ENCODE data around the gene SCML2. TPM values are rescaled to one million over a fixed set of nuclear protein-coding genes. Genes with fewer than 3 reads are reported as not detected.

Gene SCML2
- total and polyA plus RNA-seq, 10 of the 15 experiments (the other 5 are each of a cell fraction or from before 2014, with no cell fraction given): 1.5 to 4.4 (median 2.6) TPM

DNA sequence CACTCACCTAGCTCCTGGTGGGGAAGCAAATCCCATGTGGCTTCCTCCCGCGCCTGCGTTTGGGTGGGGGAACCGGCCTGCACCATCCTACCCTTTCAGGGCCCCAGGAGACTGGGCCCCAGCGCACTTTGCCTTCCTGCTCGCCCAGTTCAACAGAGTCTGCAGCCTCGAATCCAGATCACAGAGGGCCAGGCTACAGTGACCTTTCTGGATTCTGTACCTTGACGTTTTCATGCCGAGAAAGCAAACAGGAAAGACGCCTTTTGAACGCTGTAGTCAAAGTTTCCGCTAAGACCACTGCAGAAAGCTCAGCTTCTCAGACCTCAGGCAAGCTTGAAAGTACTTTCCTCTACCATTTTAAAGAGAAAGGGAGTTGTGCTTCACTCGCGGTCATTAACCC is 126.4 kb downstream of the SCML2 start (continued):
- TF ChIP-seq WRNIP1 (IDR thresholded peaks at IDR 0.05; ENCODE audit: borderline replicate concordance, low read depth, low read length) (no peak), NFIC (IDR thresholded peaks at IDR 0.05; ENCODE audit: low read depth, low read length) (no peak)

GRCh38 chrX:18227458-18227857 is 127.0 kb downstream of the SCML2 start:
- no peak overlapping the region for H3K4me2 ChIP-seq (ENCODE audit: control insufficient read depth, insufficient read depth)
- in situ Hi-C loops (cut with MboI): no loop called here
- no peaks in the 10 kb centered on the region for H3K36me3 ChIP-seq (ENCODE audit: control insufficient read depth in 2 of 2, insufficient read depth in 2 of 2, low read length in 1 of 2)
- POLR2A ChIA-PET: no interaction called here
- no peaks in the 10 kb centered on the region for H3K27me3 ChIP-seq (replicated peaks in 1 of 2; ENCODE audit: control insufficient read depth in 2 of 2, insufficient read depth in 2 of 2, low read length in 1 of 2)
- SMC1A ChIA-PET (ENCODE audit: uncharacterized antibody, unreplicated experiment): interaction anchor here (0.6 kb wide), 1 partner anchor 23 kb away, joined by 3 read pairs; no protein-coding TSS in a partner anchor
- intact Hi-C loops (cut with micrococcal nuclease; ENCODE audit: unreplicated experiment): no loop called here
- CTCF ChIA-PET: no interaction called here
- no peak overlapping the region for H3K4me3 ChIP-seq
- ATAC-seq (no peak), FAIRE-seq (no peak), DNase-seq (ENCODE audit: low read depth, low spot score) (no peak)
- RAD21 ChIA-PET (ENCODE audit: unreplicated experiment): no interaction called here
- 47% methylated on average over 7 of the region's 7 CpGs for WGBS (ENCODE audit: insufficient coverage, insufficient replicate concordance, low lambda C conversion rate, missing lambda C conversion rate)
- H3K4me1 ChIP-seq (ENCODE audit: control insufficient read depth, insufficient read depth, low read length): no peaks in the 10 kb centered on the region
- H3K9ac ChIP-seq (ENCODE audit: control insufficient read depth, insufficient read depth, low read length): no peak overlapping the region
- no peaks in the 10 kb centered on the region for H3K9me3 ChIP-seq (replicated peaks; ENCODE audit: control insufficient read depth, insufficient read depth, low read length)
- no peak overlapping the region for H3K27ac ChIP-seq (ENCODE audit: control insufficient read depth, insufficient read depth)
- no TSS peak for BruUV-seq (replicated peaks)
- H3K79me2 ChIP-seq (ENCODE audit: control insufficient read depth, insufficient read depth, low read length): no peaks in the 10 kb centered on the region
- H4K20me1 ChIP-seq (ENCODE audit: control insufficient read depth, insufficient read depth): no peaks in the 10 kb centered on the region
- no peak overlapping the region for H2AFZ ChIP-seq (ENCODE audit: control insufficient read depth, low read depth, low read length)
- TF ChIP-seq SUPT20H (IDR thresholded peaks at IDR 0.05; ENCODE audit: borderline replicate concordance, control insufficient read depth, low read depth, low read length): no peak
- TF ChIP-seq HDAC6 (IDR thresholded peaks at IDR 0.05; ENCODE audit: unreplicated experiment): no peak
- TF ChIP-seq BCL11A (IDR thresholded peaks at IDR 0.05; ENCODE audit: low read depth, low read length): no peak
- TF ChIP-seq, protein P1, sequence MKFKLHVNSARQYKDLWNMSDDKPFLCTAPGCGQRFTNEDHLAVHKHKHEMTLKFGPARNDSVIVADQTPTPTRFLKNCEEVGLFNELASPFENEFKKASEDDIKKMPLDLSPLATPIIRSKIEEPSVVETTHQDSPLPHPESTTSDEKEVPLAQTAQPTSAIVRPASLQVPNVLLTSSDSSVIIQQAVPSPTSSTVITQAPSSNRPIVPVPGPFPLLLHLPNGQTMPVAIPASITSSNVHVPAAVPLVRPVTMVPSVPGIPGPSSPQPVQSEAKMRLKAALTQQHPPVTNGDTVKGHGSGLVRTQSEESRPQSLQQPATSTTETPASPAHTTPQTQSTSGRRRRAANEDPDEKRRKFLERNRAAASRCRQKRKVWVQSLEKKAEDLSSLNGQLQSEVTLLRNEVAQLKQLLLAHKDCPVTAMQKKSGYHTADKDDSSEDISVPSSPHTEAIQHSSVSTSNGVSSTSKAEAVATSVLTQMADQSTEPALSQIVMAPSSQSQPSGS (IDR thresholded peaks at IDR 0.05; ENCODE audit: low read length): no peak
- TF ChIP-seq ZNF592 (IDR thresholded peaks at IDR 0.05): no peak
- TF ChIP-seq JUND (IDR thresholded peaks at IDR 0.05; ENCODE audit: low read depth, low read length): no peak
- TF ChIP-seq, protein P2, sequence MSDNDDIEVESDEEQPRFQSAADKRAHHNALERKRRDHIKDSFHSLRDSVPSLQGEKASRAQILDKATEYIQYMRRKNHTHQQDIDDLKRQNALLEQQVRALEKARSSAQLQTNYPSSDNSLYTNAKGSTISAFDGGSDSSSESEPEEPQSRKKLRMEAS (IDR thresholded peaks at IDR 0.05; ENCODE audit: low read depth, low read length): no peak
- no peak for TF ChIP-seq IKZF1 (conservative IDR thresholded peaks at IDR 0.05)
- TF ChIP-seq BMI1 (IDR thresholded peaks at IDR 0.05; ENCODE audit: borderline replicate concordance): no peak
- TF ChIP-seq, protein P3, sequence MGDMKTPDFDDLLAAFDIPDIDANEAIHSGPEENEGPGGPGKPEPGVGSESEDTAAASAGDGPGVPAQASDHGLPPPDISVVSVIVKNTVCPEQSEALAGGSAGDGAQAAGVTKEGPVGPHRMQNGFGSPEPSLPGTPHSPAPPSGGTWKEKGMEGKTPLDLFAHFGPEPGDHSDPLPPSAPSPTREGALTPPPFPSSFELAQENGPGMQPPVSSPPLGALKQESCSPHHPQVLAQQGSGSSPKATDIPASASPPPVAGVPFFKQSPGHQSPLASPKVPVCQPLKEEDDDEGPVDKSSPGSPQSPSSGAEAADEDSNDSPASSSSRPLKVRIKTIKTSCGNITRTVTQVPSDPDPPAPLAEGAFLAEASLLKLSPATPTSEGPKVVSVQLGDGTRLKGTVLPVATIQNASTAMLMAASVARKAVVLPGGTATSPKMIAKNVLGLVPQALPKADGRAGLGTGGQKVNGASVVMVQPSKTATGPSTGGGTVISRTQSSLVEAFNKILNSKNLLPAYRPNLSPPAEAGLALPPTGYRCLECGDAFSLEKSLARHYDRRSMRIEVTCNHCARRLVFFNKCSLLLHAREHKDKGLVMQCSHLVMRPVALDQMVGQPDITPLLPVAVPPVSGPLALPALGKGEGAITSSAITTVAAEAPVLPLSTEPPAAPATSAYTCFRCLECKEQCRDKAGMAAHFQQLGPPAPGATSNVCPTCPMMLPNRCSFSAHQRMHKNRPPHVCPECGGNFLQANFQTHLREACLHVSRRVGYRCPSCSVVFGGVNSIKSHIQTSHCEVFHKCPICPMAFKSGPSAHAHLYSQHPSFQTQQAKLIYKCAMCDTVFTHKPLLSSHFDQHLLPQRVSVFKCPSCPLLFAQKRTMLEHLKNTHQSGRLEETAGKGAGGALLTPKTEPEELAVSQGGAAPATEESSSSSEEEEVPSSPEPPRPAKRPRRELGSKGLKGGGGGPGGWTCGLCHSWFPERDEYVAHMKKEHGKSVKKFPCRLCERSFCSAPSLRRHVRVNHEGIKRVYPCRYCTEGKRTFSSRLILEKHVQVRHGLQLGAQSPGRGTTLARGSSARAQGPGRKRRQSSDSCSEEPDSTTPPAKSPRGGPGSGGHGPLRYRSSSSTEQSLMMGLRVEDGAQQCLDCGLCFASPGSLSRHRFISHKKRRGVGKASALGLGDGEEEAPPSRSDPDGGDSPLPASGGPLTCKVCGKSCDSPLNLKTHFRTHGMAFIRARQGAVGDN (IDR thresholded peaks at IDR 0.05): no peak
